ENCODE data around the gene KRT79.

The KRT79 gene

DNA sequence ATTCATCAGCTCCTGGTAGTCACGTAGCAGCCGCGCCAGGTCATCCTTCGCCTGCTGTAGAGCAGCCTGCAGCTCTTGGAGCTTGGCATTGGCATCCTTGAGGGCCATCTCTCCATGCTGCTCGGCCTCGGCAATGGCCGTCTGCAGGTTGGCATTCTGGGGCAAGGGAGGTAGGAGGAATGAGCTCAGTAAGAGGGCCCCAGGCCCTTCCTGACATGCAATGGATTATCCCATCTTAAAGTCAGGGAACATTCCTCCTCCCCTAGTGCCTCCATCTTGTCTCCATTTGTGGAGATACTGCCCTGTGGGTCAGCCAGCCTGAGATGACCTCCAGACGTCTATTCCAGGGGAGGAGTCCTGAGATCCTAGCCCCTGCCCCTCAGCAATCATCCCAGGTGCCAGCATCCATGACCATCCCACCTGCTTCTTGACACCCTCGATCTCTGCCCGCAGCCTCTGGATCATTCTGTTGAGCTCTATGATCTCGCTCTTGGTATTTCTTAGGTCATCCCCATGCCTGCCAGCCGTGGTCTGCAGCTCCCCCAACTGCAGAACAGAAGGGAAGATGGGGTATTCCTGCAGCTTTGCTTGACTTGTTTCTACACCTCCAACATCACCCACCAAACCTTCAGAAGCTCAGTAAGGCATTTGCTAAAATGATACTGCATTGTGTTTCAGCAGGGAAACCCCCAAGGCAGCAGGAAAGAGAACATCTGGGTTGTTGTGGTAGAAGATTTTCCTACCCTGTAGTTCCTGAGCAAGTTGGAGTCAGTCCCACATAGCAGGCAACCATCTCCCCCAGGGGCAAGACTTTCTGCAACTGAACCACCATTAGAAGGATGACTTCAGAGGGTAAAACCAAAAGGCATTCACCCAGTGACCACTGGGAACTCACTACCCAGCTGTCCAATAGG, 42.6 kb downstream of the KRT79 start:
- no peak for DNase-seq (ENCODE audit: low spot score)

DNA sequence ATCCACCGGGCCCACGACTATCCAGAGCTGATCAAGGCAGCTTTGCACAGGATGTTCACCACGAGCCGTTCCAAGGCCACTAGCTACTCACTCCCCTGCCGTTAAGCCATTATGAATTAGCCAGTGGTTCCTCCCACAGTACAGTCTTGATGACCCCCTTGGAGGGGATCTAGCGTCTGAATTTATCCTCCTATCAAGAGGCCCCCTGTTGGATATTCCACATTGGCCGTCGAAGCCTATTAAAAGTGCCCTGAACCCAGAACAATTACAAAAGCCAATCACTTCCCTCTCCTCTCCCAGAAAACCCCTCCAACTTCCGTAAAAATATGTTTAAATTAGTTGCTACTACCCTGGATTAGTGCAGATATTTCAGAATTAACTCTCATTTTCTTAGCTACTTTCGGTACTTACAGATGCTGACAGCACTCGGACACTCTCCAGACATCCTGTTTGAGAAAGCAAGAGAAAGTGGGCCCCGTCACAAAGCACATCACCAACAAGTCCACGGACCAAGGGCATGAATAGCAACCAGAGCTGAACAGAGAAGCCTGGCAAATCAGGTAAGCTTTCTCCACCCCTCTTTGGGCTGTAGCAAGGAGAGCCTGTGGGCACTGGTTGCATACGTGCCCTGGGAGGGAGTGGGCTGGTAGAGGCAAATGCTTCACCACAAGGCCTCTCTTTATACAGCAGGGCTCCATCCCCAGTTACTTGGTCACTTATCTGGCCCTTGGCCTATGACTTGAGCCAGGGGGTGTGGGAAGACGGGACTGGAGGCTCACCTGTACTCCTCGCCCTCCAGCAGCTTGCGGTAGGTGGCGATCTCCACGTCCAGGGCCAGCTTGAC, 43.5 kb downstream of the KRT79 start:
- no peak for DNase-seq (ENCODE audit: low spot score)

DNA sequence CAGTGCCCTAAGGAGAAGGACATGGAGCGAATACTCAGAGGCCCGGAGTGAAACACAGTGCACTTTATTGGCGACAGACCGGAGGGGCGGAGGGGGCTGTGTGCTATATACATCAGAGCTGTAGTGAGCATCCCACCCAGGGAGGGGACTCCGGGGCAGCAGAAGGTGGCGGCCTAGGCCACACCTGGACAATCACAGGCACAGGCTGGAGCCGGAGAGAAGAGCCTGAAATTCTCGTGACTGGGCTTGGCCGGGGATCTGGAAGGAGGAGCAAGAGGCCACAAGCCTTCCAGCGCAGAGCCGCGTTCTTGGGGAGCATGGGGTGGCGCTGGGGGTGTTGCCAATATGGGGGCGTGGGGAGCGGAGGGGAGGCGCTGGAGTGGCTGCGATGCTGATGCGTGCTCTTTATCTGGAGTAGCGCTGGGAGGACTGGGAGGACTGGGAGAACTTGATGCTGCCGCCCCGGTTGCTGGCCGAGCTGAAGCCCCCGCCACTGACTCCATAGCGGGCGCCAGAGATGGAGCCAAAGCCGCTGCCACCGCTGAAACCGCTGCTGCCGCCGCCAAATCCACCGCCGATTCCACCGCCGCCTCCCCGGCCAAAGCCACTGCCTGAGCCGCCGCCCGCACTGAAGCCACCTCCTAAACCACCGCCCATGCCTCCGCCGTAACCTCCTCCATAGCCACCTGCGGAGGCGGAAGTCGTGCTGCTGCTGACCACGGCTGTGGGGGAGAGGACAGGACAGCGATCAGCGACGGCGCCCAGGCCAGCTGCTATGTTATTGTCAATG, 44.3 kb downstream of the KRT79 start:
- DNase-seq (ENCODE audit: low spot score): no peak

DNA sequence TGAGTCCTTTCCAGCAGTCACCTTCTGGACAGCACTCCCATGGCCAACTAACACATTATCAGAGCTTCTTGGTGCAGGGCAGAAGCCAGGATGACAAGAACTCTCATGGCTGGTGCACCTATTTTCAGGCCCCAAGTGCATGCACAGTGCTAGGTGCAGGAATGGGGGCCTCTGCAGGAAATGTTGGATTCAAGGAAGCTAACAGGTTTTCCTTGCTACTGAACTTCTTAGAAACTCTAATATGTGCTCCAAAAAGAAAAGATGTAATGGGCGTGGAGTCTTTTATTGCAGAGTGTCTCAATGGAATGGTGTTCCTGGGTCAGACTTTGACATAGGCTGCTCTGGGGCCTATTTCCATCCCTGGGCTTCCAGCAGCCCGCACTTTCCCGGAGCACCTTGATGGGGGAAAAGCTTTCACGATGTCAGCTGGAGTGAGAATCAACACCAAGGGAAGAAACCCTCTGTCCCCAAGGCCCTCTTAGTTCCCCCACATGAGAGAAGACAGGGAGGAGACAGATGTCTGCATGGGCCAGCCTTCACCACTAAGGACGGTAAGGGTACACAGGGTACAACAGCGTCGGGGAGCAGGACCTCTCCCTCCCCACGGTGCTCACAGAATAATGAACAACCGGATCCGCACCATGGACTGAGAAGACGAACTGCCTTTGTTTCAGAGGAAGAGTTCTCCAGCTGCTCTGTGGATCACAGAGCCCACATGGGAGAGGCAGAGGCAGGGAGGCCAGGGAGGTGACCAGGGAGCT, 45.1 kb downstream of the KRT79 start:
- DNase-seq (ENCODE audit: low spot score): no peak

DNA sequence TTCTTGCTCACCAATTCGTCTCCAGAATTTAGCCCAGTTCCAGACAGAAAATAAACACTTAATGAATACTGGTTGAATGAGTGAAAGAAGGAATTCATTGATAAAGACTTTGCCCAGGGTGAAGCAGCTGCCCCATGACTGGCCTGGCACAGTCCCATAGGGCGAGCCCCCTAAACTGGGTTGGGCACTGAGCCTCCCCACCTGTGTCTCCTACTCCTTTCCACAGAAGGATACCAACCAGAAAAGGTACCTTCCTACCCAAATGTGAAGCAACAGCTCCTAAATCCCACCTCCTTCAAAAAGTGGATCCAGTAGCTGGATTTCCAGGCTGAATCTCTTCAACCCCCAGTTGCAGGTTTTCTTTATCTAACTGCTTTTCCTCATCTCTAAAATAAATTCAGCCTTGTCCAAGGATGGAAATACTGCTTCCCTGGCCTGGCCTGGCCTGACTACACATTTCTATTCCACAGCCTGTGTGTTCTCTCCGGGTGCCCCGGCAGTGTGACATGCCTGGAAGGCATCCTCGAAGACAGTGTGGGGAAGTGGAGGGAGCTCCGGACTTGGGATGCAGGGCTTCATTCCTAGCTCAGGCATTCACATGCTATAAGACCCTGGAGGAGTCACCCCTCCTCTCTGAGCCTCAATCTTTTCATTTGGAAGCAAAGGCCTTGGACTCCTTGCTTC, 45.8 kb downstream of the KRT79 start:
- no peak for DNase-seq (ENCODE audit: low spot score)

DNA sequence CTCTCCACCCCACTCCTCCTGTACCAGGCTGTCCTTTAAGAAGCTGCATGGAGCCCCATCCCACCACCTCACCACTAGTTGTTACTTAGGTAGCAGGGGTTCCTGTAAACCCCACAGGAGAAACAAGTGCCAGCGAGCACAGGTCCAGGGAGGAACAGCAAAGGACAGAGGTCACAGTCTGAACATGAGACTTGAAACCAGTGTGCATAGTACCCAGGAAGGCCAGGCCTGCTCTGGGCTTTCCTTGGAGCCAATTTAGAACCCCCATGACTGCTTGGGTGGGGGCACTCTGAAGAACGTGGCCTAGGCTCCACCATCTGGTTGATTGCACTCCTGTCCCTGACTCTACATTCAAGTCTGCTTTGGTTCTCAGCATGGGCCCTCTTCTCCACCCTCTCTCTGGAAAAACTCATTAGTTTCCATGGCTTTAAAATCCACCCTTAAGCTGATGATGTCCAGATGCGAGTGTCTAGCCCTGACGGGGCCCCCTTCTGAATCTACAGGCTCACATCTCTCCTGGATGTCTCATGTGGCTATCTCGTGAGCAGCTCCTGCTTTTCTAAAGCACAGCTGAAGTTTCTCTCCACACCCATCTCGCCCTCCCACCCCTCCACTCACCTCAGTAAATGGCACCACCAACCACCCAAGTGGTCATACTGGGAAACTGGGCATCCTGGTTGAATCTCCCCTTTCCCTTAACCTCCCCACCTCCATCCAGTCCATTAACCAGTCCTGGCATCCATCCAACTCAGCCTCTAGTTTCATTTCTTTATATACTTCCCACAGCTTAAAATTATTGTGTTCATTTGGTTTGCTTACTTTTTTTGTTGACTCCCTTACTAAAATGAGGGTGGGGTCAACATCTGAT, 46.6 kb downstream of the KRT79 start:
- no peak for DNase-seq (ENCODE audit: low spot score)

DNA sequence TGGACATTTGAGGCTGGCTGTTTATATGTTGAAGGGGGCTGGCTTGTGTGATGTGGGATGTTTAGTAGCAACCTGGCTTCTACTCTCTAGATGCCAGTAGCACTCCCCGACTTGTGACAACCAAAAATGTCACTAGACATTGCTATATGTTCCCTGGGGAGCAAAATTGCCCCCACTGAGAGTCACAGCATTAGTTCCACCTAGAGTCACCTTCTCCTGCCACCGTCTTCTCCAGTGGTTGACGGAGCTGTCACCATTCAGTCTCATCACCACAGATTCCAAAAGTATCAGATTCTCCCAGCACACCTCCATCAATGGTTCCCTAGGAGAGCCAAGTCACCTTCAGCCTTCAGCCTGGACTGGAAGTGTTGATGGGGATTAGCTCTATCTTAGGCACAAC, 49.2 kb downstream of the KRT79 start:
- no peak for DNase-seq (ENCODE audit: low spot score)

DNA sequence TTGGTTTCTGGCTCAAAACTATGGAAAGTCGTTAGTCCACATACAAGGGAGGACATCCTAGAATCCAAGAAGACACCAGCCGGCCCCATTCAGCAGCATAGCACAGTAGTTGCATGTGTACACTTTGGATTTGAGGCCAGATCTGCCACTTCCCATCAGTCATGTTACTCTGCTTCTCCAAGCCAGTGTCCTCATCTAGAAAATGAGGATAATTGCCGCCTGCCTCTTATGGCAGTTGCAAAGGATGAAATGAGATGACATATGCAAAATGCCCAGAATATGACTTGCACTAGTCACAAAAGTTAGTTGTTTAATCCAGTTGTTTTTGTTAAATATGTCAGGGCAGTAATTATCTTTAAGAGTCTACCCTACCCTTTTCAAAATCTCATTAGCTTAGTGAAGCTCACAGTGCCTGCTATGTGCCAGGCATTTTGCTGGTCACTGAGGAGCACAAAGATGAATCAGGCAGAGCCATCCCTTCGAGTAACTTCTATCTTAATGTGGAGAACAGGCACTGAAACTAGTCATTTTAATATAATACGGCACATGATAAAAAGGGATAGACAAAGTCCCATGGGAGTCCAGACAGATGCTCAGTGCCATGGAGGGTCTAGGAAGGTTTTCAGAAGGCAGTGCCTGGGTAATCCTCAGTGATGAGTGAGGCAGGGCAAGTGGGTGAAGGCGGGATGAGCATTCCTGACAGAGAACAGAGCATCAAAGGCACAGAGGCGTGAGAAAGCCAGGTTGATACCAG, 50.4 kb downstream of the KRT79 start:
- no peak for DNase-seq (ENCODE audit: low spot score)

DNA sequence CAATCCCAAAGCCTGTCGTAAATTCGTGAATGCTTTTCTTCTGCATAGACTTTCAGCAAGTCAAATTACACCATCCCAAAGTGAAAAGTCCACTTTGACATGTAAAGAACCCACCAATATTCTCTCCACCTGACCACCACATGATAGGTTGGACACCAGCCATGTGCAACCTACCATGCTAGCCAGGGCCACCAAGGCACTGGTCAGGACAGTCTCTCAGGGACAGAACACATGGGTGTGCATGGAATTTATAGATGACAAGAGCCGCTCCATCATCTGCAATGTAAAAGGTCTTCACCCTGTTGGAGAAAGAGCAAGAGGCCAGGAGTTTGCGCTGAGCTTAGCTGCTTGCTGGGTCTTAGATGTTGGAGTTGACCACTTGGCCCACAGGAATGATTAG, 51.6 kb downstream of the KRT79 start:
- no peak for DNase-seq (ENCODE audit: low spot score)

DNA sequence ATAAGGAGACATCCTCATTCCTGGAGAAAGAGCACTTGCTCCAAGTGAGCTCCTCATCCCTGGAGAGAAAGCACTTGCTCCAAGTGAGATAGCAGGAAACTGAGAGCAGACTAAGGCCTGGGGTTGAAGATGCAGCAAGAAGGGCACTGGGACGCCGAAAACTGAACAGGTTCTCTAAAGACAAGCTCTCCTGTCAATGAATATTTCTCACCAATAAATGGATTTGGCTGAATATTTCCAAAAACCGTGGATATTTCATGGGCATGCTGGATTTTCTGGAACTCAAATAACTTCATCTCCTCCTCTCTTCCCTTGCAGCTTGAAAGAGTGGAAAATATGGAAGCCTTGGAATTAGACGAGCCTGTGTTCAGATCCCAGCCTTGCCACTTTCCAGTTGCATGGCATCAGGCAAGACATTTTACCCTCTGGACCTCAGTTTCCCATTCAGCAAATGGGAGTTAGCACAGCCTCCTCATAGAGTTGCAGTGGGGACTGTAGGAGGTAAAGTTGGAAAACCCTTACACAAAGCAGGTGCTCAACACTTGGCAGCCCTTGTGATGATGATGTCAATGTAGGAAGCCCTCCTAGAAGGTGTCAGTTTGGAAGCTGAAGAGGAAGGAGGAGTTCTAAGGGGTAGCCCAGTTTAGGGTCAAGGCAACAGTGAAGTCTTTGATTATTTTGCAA, 52.6 kb downstream of the KRT79 start:
- no peak for DNase-seq (ENCODE audit: low spot score)

DNA sequence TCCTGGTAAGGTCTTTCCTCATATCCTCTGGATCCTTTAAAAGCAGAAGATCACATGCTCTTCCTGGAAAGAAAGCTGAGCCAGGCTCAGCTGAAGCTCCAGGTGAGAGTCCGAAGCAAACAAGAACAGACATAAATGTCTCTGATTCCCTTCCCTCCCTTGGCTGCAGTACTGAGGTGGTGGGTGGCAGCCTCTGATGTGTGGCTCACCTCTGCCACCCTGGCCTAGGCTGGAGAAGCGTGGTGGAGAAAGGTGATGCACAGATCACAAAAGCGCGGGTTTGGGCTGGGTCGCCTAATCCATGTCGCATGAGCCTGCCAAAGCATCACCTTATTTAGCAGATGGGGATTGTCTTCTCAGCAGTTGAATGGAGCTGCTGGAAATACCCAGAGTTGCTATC, 54.2 kb downstream of the KRT79 start:
- DNase-seq (ENCODE audit: low spot score): no peak

DNA sequence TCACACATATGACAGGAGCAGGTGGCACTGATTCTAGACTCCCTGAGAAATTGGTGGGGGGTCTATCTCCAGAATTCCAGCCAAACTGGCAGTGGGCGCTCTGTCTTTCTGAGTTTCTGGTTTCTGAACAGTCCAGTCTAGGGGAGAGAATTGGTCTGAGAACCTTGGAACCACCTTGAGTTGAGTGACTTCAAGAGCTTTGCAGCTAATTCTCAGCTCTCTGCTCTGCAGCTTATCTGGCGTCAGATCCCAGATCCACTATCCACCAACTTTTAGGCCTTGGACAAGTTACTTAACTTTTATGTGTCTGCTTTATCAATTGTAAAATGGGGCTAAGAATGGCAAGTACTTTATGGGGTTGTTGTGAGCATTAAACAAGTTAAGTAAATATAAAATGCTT, 55.3 kb downstream of the KRT79 start:
- no peak for DNase-seq (ENCODE audit: low spot score)

DNA sequence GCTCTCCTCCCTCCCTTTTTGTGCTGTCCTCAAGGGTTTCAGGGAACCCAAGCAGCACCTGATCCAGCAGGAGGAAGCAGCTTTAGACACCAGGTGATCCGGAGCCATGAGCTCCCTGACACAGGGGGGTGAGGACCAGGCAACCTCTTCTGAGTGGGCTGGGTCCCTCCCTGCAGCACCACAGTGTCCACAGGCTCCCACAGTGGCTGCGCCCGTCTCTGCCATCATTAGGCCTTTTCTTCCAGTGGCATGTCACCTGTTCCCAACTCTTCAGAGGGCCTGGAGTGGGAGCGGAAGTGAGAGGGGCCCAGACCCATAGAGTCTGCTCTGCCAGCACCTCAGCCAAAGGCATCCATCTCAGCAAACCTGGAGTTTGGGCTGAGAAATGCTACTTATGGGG, 56.5 kb downstream of the KRT79 start:
- DNase-seq (ENCODE audit: low spot score): no peak

DNA sequence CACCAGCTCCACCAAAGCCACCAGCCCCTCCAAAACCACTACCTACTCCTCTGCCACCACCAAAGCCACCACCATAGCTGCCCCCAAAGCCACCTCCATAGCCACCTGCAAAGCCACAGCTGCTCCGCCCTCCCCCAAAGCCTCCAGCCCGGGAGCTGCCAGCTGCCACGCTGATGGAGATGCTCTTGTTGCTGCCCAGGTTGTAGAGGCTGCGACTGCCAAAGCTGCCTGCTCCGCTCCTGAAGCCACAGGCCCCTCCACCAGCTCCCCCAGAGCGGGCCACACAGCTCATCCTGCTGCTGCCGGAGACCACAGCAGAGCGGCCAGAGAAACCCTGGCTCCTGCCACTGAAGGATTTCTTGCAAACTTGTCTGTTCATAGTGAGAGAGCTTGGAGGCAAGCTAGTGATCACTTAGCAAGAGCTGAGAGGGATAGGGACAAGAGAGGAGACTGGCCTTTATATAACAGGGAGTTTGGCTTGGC, 57.2 kb downstream of the KRT79 start, which contains the start of gene KRT76:
Gene KRT76 (minus strand): TSS at position 433 of the 483 bp plus-strand sequence. CDS start 54 bp downstream, at position 379.
- DNase-seq (ENCODE audit: low spot score): no peak

DNA sequence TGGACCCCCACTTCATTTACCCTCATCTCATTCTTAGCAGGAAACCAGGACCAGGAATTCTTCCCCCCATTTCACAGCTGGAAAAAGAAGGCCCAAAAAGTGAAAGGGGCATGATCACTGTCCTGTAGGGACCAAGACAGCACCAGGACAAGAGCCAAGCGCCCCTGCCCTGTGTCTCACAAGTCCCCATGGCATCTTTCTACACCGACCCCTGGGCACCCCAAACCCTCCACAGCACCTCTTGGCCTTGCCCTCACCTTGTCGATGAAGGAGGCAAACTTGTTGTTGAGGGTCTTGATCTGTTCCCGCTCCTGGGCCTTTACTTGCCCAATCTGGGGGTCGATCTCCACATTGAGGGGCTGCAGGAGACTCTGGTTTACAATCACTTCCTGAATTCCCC, 57.7 kb downstream of the KRT79 start:
- no peak for DNase-seq (ENCODE audit: low spot score)

DNA sequence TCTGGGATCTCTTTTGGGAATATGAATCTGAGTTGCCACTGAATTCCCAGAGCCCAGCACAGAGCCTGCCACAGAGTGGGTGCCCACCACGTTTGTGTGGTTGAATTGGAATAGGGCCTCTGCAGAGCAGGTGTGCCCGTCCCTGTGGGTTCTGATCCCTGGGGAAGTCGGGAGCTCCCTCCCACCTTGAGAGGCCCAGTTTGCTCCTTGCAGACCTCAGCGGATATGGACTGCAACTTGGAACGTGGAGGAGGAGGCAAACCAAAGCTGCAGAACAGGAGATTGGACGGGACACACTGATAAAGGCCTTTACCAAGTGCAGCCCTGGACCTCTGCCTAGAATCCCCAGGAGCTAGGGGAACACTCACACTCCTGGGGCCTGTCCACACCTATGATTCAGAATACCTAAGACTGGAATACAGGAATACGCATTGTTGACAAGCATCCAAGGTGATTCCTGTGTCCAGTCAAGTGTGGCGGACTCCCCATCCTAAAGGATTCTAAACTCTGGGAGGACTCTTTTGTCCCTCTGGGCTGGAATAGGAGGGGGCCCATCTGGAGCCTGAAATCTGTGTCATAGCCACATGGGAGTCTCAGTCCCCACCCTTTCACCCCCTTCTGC, 59.4 kb downstream of the KRT79 start:
- no peak for DNase-seq (ENCODE audit: low spot score)

DNA sequence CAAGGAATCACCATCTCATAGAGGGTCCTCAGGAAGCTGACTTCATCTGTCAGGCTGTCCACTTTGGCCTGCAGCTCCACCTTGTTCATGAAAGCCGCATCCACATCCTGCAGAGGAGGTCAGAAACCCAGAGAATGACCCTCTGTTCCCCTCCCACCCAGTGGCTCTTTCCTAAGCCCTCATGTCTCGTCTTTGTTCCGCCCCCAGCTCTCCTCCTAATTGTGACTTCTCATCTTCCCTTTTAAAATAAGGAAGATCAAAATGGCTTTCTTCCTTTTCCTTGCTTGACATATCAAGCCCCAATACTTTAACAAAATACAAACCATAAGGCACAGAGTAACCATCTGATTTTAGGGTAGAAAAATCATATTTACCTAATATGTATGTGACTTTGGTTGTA, 61.3 kb downstream of the KRT79 start:
- DNase-seq (ENCODE audit: low spot score): no peak

DNA sequence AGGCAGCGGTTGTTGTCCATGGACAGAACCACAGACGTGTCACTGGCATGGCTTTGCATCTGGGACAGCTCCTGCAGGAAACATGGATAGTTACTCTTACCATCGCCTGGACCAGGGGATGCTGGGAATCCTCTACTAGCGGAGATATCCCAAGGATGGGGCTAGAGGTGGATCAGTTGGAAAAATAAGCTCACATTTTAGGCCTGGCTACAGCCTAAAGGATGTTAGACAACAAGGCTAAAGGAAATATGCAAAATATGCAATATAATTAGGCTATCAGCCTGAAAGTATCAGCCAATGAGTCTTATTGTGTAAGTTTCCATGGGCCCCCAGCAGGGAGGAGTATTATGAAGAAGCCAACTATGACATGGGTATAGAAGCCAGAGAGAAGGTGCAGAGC, 61.9 kb downstream of the KRT79 start:
- DNase-seq (ENCODE audit: low spot score): no peak
